CD4-positive, alpha-beta T cell treated with Interleukin-6 at 100 ng/mL for 8 hours (primary cell): ENCODE data around the gene ANO2.

Experiments used
- DNase-seq: peaks from one replicate; pipeline ENCODE4 v3.0.0-alpha.2; 2020; ENCODE audit warnings: mixed read lengths, low spot score

Gene ANO2

DNA sequence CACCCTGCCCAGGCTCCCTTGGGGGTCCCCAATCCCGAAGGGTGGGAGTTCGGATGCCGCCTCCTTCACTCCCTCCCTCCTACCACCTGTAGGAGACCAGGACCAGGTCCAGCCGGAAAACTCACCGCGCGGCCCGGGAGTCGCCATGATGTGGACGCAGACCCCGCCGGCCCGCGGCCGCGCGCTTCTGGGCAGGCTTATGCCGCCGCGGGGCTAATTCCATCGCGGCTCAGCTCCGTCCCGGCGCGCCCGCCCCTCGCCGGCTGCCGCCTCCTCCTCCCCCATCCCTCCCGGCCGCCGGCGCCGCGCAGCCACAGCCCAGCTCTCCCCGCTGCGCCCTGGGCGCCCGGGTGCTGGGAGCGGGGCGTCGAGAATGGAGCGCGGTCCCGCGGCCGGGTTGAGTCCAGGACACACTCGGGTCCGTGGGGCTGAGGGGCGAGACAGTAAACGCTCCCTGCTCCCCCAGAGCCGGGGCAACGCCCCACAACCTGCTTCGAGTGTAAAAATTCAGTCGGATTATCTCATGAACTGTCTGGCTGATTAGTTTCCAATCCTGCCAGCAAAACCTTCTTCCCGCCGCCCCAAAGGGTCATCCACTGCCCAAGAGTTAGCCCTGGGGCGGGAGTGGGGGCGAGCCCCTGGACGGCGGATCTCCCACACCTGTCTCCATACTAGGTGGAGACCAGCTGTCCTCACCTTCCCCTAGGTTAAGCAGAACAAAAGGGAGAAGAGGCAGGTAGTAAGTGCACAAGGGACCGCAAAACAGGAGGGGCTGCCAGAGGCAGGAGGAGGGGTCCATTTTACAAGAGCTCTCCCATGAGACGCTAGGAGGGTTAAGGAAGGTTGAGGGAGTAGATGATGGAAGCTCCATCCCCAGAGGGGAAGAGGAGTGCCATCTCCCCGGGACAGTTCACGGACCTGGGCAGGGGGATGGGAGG lies at the start of gene ANO2:
ANO2 (minus strand) TSS at position 189 of the 938 bp plus-strand sequence; CDS start at position 147, 42 bp downstream.
- DNase-seq, result no peak

DNA sequence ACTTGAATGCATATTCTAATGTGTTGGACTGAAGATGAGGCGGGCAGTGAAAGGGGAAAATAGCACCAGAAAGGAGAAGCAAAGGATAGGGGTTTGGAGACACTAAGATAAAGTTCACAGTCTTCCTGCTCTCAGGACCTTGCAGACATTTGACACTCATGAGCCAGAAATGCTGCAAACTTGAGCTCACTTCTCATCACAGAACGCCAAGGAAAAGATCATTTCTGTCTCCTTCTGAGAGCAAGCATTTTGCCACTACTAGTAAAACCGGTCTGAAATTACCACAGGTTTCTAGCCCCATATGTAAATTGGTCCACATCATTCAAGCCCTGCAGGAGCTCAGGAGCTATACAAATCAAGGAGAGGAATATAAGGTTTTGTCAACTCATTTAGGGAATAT lies 44.6 kb upstream of the ANO2 start:
- no peak for DNase-seq

DNA sequence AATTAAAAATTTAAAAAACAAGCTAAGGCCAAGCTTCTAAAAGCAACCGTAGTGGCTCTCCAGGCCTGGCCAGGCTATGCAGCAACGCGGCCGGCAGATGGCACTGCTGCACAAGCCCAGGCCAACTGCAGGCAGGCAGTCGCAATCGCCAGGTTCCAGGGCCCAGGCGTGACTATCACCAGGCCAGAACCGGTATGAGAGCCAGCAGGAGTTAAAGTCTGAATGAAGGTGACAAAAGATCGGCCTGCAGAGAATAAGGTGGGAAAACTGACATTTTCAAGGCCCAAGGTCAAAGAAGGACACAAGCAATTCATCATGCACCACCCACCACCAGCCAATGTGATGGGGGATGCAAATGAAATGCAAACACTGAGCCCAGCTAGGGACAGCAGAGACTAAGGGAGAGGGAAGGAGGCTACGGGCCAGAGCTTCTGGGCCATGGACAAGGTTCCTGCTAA lies 43.6 kb upstream of the ANO2 start:
- DNase-seq, result peak; percentile 49

DNA sequence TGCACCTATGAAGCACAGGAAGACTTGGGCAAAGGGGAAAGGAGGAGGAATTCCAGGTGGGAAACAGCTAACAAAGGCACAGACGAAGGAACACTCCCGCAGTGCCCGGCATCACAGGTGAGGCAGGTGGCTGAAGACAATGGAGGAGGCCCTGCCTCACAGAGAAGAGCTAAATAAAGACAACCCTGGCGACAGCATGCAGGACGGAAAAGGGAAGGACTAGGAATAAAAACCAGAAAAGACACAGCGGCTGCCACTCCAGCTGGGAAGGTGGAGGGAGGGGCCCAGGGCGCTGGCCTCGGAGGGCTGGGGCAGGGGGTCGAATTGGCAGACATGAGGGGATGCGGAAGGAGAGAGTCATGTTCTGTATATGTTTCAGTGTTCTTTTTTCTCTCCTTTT lies 43.0 kb upstream of the ANO2 start:
- no peak for DNase-seq

DNA sequence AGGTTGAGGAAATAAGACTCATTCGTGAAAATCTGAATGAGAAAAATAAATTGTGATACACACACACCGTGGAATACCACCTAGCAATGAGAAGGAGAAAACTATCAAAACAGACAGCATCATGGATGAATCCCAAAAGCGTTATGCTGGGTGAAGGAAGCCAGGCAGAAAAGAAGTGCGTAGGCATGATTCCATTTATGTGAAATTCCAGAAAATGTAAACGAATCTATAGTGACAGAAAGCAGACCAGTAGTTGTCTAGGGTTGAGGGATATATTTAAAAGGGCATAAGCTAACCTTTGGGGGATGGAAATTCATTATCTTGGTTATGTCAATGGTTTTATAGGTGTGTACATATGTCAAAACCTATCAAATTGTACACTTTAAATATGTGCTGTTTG lies 42.5 kb upstream of the ANO2 start:
- DNase-seq, result no peak

DNA sequence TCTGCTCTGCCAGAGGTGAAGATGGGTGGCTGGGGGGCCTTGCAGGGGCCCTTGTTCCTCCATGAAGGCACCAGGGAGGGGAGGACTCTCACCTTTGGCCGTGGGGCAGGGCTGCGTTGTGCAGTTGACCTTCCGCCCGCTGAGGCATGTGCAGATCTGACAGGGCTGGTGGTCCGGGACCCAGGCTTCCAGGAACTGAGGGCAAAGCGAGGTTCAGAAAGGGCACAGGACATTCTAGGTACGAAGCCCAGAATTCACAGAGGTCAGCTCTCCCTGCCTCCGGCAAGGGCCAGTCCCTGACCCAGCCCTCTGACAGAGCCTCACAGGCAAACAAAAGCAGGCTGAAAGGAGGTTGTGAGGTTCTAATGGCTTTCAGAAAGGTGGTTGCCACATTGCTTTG lies 40.4 kb upstream of the ANO2 start:
- no peak for DNase-seq

DNA sequence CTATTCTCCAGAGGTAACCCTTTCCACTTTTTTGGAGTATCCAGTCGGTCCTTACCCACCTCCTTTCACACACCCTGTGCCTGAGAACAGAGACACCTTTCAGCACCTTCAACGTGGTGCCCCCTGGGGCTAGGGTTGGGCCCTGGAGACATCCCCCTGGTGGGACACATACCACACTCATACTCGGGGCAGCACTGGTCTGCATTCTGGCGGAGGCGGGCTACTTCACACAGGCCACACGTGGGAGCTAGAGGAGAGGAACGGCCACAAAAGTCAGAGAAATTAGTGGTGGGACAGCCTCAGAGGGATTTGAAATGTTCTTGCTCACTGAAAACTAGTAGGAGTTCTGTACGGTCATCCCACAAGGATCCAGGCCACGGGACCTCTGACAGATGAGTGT lies 39.8 kb upstream of the ANO2 start:
- no peak for DNase-seq

DNA sequence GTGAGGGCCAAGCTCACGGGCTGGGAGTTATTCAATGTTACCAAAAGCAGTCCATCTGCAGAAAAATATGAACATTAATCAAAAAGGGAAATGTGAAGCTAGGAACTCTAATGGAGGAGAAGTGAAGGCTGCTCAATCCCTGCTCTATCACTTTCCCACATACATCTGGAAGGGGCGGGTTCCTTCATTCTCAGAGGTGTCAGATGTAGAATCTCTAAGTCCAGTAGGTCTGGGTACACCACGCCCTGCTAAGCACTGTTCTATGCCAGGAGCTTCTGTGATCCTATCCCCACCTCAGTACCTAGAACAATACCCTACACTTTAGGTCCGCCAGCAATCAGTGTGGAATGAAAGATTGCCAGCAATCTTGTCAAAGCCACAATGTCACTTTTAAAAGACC lies 37.0 kb upstream of the ANO2 start:
- DNase-seq, result no peak

DNA sequence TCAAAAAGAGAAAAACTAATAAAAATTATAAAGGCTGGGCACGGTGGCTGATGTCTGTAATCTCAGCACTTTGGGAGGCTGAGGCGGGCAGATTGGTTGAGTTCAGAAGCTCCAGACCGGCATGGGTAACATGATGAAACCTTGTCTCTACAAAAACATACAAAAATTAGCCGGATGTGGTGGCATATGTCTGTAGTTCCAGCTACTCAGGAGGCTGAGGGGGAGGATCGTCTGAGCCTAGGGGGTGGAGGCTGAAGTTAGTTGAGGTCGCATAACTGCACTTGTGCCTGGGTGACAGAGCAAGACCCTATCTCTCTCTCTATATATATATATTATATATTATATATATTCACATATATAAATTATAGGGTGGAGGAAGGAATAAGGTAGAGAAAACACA lies 32.5 kb upstream of the ANO2 start:
- no peak for DNase-seq

DNA sequence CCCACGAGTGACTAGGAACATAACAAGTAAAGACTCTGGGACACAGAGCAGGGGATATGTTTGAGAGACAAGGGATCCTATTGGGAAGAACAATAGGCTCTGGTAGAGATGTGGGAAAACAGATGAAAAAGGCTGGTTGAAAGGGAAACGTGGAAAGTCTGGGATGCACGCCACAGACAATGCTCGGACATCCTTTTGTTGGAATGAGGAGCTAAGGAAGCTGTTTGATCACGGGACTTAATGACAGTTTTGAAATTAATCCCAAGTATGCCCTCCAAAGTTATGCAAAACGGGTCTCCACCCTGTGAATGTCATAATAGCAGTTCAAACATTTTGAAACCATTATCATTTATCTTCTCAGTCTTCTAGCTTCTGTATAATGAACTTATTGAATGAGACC lies 31.7 kb upstream of the ANO2 start:
- DNase-seq, result no peak

DNA sequence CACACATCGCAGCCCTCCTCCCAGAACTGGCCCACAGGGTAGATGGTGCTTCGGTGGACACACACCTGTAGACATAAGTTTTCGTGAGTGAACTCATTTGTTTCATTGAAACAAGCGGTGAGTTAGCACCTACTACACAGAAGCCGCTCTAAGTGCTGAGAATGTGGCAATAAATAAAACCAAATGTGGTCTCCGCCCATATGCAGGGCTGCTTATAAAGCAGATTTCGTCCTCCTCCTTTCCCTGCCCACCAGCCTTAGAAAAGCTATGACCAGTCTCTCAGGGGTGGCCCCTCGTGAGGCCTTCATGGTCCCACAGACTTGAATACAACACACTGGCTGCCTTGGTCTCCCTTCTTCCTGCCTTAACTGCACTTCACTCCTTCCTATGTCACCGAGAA lies 31.1 kb upstream of the ANO2 start:
- DNase-seq, result no peak

DNA sequence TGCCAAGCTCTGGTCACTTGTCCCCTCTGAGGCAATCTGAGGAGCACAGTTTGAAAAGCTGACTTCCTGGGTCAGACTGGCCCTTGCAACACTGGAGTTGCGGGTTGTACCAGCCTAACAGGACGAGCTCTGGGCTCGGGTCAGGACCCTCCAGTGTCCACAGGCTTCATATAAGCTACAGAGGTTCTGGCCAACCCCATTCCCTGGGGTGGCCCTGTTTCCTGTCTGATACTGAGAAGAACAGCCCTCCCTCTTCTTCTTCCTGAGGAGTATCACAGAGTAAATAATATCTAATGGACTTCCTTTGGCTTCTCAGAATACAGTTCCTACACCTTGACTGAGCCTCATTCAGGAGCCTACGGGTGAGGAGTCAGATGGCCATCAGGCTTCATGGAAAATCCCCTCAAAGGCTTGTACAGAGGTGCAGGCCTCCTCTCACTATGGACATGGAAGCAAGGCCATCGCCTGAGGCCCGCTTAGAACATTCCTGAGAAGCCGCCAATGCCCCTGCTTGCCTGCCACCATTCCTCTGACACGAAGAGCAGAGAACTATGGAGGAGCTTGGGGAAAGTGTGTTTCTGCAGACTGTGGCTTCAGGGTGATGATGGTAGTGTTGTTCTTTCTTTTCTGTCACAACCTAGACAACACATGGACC lies 28.5 kb upstream of the ANO2 start:
- DNase-seq, result no peak

DNA sequence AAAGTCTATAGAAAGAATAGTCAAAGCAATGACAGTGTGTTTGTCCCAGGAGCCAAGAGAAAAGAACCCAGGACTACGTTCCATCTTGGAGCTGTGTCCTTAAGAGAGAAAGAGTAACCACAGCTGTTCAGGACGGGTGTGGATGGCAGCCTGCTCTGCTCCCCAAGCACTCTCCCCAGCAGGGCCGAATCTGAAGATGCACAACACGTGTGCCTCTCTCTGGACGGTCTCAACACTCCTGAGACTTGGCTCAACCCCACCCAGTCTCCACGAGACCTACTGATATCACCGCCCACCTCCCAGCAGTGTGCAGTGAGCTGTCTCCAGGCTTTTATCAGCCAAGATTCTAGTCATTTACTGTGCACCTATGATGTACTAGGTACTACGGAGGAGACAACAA lies 27.3 kb upstream of the ANO2 start:
- no peak for DNase-seq

DNA sequence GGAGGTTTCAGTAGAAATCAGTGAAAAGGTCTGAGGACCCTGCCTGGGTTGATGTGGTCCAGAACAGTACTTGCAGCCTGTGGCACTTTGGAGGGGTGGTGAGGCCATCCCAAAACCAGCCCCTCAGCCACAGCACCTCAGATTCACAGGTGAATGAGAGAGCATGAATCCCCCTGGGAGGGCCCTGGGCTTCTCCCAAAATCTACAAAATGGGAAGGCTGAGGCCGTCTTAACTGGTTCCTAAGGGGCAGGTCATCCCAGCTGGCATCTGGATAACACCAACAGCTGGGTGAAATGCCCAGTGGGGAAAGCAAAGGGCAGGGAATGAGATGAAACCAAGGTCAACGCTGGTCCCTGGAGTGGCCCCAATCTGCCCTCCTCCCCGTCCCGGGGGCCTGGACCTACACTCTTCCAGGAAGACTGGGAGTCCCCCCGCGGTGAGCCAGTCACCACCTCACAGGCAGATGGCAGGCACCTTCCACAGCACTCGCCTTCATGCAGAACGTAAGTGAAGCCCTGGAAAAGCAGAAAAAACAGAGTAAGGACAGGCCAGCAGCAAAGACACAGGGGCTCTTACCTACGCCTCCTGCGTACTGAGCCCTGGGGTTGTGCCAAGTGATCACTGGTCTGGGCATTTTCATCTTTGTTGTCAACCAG lies 26.3 kb upstream of the ANO2 start:
- DNase-seq, result no peak

DNA sequence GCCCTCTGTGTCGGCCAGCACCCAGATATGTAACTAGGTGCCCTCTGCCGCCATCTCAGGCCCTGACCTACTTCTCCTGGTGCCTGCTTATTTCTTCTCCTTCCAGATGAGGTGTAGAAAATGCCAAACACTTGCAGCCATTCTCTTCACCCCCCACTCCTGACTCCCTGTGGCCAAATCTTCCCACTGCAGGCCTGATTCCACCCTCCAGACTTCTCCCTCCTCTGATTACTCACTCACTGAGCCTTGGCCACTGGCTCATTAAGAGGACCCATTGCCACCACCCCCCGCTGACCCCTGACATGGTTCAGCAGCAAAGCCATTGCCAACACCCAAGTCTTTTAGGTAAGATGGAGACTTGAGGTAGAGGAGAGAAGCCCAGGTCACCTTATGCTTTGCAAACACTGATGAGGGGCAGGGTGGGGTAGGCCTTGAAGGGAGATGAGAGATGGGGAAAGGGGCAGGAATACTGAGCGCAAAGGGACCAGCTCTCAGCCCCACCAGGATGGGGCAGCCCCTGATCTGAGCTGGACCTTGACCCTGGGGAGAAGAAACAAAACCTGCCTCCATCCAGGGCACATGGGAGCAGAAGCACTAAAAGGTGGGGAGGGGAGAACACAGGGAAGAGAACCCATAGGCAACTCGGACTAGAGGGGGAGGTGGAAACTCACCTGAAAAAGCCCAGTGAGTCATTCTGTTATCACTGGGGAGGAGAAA lies 25.1 kb upstream of the ANO2 start:
- no peak for DNase-seq

DNA sequence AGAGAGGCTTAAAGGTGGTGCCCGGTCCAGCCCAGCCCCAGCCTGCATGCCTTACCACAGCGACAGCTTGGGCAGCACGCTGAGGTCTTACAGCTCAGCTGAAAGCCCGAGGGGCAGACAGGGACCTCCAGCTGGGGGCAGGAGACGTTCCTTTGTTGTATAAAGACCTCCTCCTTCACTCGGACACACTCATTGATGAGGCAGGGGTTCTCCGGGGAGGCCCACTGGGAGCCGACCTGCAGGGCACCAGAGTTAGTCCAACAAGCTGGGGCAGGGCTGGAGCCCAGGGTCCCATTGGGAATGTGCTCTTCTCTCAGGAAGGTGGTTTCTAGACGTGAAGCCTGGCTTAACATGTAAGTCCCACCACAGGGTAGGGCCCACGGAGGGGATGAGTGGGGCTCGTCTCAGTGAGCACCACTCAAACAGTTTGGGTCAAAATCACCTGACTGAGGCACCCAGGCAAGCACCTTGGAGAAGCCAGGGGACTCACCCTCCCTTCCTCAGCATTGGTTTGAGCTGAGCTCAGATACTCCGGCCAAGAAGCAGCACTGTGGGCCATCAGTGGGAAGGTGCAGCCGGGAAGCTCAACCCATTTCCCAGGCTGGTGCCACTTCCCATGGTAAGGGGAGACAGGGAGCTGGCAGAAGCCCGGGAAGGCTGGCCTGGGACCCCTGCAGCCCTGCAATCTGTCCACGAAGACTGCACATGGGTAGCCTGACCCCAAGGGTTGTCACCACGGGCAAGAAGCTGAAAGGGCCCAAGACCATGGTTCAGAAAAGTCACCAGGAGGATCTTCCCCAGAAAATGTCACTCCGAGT lies 24.3 kb upstream of the ANO2 start:
- no peak for DNase-seq

DNA sequence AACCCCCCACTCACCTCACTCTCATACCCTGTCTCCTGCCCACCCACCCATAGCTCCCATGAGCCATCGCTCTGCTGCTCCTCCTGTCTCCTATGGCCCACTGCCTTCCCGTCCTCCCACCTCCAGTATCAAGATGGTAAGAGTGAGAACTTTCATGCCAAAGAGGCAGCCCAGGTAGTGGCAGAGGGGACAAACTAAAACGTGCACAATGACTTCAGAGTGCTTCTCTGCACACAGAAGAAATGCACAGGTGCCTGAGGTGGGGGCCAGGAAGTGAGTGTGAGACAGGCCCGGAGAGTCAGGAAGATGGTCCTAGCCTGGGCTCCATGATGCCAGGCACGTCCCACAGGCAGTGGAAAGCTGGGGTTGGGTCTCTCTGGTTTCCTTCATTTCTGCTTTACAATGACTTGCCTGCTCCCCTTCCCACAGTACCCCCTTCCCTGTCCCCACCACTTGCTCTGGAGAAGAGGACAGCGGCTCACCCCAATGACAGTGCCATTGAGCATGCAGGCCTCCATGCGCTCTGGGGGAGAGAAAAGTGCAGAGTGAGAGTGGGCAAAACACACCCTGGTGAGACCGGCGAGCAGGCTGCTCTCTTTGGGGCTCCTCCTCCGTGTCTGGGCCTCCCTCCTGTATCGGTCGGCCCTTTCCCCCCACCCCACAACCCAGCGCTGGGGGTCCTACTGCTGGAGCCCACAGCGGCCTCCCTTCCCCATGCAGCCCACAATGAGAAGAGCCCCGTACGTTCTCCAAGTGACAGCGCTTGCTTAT lies 22.8 kb upstream of the ANO2 start:
- no peak for DNase-seq

DNA sequence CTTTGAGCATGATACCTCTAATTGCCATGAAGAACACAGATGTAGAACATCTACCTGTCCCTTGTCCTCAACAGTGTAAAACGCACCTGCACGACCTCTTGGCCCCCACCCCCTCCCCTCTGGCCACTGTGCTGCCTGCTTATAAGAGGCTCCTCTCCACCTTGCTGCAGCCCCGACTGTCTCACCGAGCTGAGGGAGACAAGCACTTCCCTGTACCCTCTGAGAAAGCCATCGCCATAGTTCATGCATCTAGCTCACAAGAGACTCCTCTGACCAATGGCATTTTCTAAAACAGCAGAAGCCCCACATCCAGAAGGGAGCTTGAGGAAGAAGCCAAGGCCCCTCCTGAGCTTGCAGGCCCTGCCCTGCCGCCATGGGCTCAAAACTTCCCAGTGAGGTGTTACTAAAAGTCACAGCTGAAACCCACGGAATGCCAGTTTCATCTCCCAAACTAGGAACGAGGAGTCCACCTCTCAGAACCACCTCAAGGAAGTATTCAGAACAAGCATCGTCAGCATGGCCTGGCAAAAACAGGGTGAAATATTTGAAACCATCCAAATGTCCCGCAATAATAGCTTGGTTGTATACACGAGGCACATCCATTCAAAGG lies 21.5 kb upstream of the ANO2 start:
- DNase-seq, result no peak

DNA sequence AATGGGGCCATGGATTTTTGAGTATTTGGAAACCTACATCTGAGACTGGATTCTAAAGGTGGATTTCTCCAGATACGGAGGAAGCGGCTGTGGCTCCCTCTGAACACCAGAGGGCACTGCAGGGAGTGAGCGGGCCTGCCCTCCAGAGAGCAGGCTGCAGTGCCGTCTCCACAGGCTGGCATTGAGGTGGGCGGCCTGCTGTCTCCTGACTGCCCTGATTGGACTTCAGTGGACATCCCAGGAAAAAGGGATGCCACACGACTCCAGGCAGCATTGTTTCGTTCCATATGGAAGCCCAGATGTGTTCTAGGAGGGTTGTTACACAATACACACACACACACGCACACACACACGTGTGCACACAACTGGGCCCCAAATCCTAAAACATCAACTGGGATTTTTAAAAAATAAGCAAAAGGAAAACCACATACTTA lies 20.9 kb upstream of the ANO2 start:
- peak; percentile 16 for DNase-seq
